ENCODE measurements around the gene CHST2. TPM values are rescaled to one million over a fixed set of nuclear protein-coding genes. Genes with fewer than 3 reads are reported as not detected.

The CHST2 gene
- polyA plus RNA-seq, 1 donor (not counting 4 experiments of a cell fraction or from before 2014, with no cell fraction given): 1.6 TPM

- no peaks in the 10 kb centered on the region for H3K79me2 ChIP-seq (ENCODE audit: control insufficient read depth, insufficient read depth, low read length)
- no peaks in the 10 kb centered on the region for H4K20me1 ChIP-seq (ENCODE audit: control insufficient read depth, extremely low read depth, insufficient read depth, low read length)
- no peak overlapping the region for H3K9ac ChIP-seq (ENCODE audit: control insufficient read depth, extremely low read depth, insufficient read depth, low read length)
- FAIRE-seq: no peak
- dilution Hi-C loops (cut with MboI; ENCODE audit: extremely low pct_ligation_motif_present, low sequenced_read_pairs): no loop called here
- no peak for DNase-seq (ENCODE audit: low read depth, low spot score)
- H3K9me1 ChIP-seq (ENCODE audit: control insufficient read depth, extremely low read depth, insufficient read depth, low read length): no peaks in the 10 kb centered on the region
- H3K4me3 ChIP-seq (ENCODE audit: control insufficient read depth in 2 of 3, extremely low read depth in 1 of 3, insufficient read depth in 2 of 3, low read depth in 1 of 3, low read length in 3 of 3): no peak overlapping the region
- peaks cover 18% of the 10 kb centered on the region for H3K27me3 ChIP-seq (ENCODE audit: control insufficient read depth, extremely low read depth, insufficient read depth, low read length)
- no peak overlapping the region for H2AFZ ChIP-seq (ENCODE audit: control insufficient read depth, low read length)
- H3K27ac ChIP-seq (ENCODE audit: control insufficient read depth, insufficient read depth, low read length): no peak overlapping the region
- no peaks in the 10 kb centered on the region for H3K9me3 ChIP-seq (ENCODE audit: control insufficient read depth, low read depth, low read length)
- H3K4me2 ChIP-seq (ENCODE audit: control insufficient read depth, extremely low read depth, insufficient read depth, low read depth, low read length): no peak overlapping the region
- TF ChIP-seq, protein P1, sequence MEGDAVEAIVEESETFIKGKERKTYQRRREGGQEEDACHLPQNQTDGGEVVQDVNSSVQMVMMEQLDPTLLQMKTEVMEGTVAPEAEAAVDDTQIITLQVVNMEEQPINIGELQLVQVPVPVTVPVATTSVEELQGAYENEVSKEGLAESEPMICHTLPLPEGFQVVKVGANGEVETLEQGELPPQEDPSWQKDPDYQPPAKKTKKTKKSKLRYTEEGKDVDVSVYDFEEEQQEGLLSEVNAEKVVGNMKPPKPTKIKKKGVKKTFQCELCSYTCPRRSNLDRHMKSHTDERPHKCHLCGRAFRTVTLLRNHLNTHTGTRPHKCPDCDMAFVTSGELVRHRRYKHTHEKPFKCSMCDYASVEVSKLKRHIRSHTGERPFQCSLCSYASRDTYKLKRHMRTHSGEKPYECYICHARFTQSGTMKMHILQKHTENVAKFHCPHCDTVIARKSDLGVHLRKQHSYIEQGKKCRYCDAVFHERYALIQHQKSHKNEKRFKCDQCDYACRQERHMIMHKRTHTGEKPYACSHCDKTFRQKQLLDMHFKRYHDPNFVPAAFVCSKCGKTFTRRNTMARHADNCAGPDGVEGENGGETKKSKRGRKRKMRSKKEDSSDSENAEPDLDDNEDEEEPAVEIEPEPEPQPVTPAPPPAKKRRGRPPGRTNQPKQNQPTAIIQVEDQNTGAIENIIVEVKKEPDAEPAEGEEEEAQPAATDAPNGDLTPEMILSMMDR (optimal IDR thresholded peaks at IDR 0.05 in 1 of 3, IDR thresholded peaks at IDR 0.05 in 1 of 3, conservative IDR thresholded peaks at IDR 0.05 in 1 of 3; ENCODE audit: extremely low read depth in 1 of 3, insufficient read depth in 2 of 3, low read length in 3 of 3): no peak
- no peak for TF ChIP-seq EZH2 (IDR thresholded peaks at IDR 0.05; ENCODE audit: low read length)
- H3K4me1 ChIP-seq (ENCODE audit: control insufficient read depth, extremely low read depth, insufficient read depth, low read length): no peaks in the 10 kb centered on the region
- no peaks in the 10 kb centered on the region for H3K36me3 ChIP-seq (ENCODE audit: control insufficient read depth in 2 of 2, extremely low read depth in 1 of 2, insufficient read depth in 2 of 2, low read length in 2 of 2)
Measured at GRCh38 chr3:143122608-143123352, 3.2 kb downstream of the CHST2 start.

GRCh38 chr3:143123353-143123984 is 3.9 kb downstream of the CHST2 start:
- H3K9ac ChIP-seq (ENCODE audit: control insufficient read depth, extremely low read depth, insufficient read depth, low read length): no peak overlapping the region
- DNase-seq (ENCODE audit: low read depth, low spot score): no peak
- no peaks in the 10 kb centered on the region for H3K4me1 ChIP-seq (ENCODE audit: control insufficient read depth, extremely low read depth, insufficient read depth, low read length)
- H2AFZ ChIP-seq (ENCODE audit: control insufficient read depth, low read length): no peak overlapping the region
- no peaks in the 10 kb centered on the region for H3K9me3 ChIP-seq (ENCODE audit: control insufficient read depth, low read depth, low read length)
- no peaks in the 10 kb centered on the region for H3K79me2 ChIP-seq (ENCODE audit: control insufficient read depth, insufficient read depth, low read length)
- no peak for FAIRE-seq
- H3K4me3 ChIP-seq (ENCODE audit: control insufficient read depth in 2 of 3, extremely low read depth in 1 of 3, insufficient read depth in 2 of 3, low read depth in 1 of 3, low read length in 3 of 3): no peak overlapping the region
- peaks cover 17% of the 10 kb centered on the region for H3K27me3 ChIP-seq (ENCODE audit: control insufficient read depth, extremely low read depth, insufficient read depth, low read length)
- H3K36me3 ChIP-seq (ENCODE audit: control insufficient read depth in 2 of 2, extremely low read depth in 1 of 2, insufficient read depth in 2 of 2, low read length in 2 of 2): no peaks in the 10 kb centered on the region
- no peaks in the 10 kb centered on the region for H4K20me1 ChIP-seq (ENCODE audit: control insufficient read depth, extremely low read depth, insufficient read depth, low read length)
- H3K9me1 ChIP-seq (ENCODE audit: control insufficient read depth, extremely low read depth, insufficient read depth, low read length): no peaks in the 10 kb centered on the region
- TF ChIP-seq, protein P1 (optimal IDR thresholded peaks at IDR 0.05 in 1 of 3, IDR thresholded peaks at IDR 0.05 in 1 of 3, conservative IDR thresholded peaks at IDR 0.05 in 1 of 3; ENCODE audit: extremely low read depth in 1 of 3, insufficient read depth in 2 of 3, low read length in 3 of 3): no peak
- TF ChIP-seq EZH2 (IDR thresholded peaks at IDR 0.05; ENCODE audit: low read length): no peak
- no peak overlapping the region for H3K27ac ChIP-seq (ENCODE audit: control insufficient read depth, insufficient read depth, low read length)
- dilution Hi-C loops (cut with MboI; ENCODE audit: extremely low pct_ligation_motif_present, low sequenced_read_pairs): no loop called here
- H3K4me2 ChIP-seq (ENCODE audit: control insufficient read depth, extremely low read depth, insufficient read depth, low read depth, low read length): no peak overlapping the region
